Measurements from ENCODE around the gene USP47.

USP47 gene

GRCh38 chr11:11989774-11990744, 148.3 kb downstream of the USP47 start:
- no peak overlapping the region for H3K4me3 ChIP-seq (ENCODE audit: low read length in 2 of 2)
- H3K27me3 ChIP-seq (ENCODE audit: control insufficient read depth in 3 of 3, insufficient read depth in 3 of 3, low read depth in 1 of 3, low read length in 3 of 3): no peaks in the 10 kb centered on the region
- H3K9me3 ChIP-seq (replicated peaks in 1 of 2; ENCODE audit: control insufficient read depth in 2 of 2, insufficient read depth in 1 of 2, low read depth in 1 of 2, low read length in 2 of 2): no peaks in the 10 kb centered on the region
- no CpG with 5 or more reads among the region's 8 CpGs for WGBS, 2 donors (ENCODE audit: extremely low coverage in 2 of 2, insufficient read length in 2 of 2, insufficient replicate concordance in 1 of 2)
- H2BK120ac ChIP-seq (ENCODE audit: low read depth, low read length): no peak overlapping the region
- H2BK15ac ChIP-seq (ENCODE audit: low read length): no peak overlapping the region
- H3K14ac ChIP-seq (ENCODE audit: low read length): no peak overlapping the region
- no peak overlapping the region for H2AK5ac ChIP-seq (ENCODE audit: low read depth, low read length)
- no peak overlapping the region for H3K4me2 ChIP-seq (ENCODE audit: insufficient read depth, low read length, poor library complexity, severe bottlenecking)
- no peak overlapping the region for H2BK12ac ChIP-seq (ENCODE audit: low read length)
- peaks cover 0 to 4% of the 10 kb centered on the region in 2 donors for H3K4me1 ChIP-seq (ENCODE audit: control insufficient read depth in 2 of 2, insufficient read depth in 1 of 2, low read depth in 1 of 2, low read length in 2 of 2)
- no peak overlapping the region for H2BK5ac ChIP-seq (ENCODE audit: low read length)
- H3K18ac ChIP-seq (ENCODE audit: low read length): no peak overlapping the region
- no peak overlapping the region for H3K9ac ChIP-seq (ENCODE audit: low read depth, low read length, poor library complexity)
- H3K27ac ChIP-seq (replicated peaks; ENCODE audit: low read length): no peak overlapping the region
- H3K36me3 ChIP-seq (replicated peaks in 1 of 2; ENCODE audit: control insufficient read depth in 2 of 2, insufficient read depth in 2 of 2, low read length in 2 of 2): no peaks in the 10 kb centered on the region
- DNase-seq (ENCODE audit: low spot score): no peak
- H3K23ac ChIP-seq (ENCODE audit: low read depth, low read length, poor library complexity): no peak overlapping the region
- H2AFZ ChIP-seq (ENCODE audit: low read length): no peak overlapping the region
- no peaks in the 10 kb centered on the region for H3K79me1 ChIP-seq (ENCODE audit: low read depth, low read length)
- H4K91ac ChIP-seq (ENCODE audit: low read depth, low read length, poor library complexity): no peak overlapping the region
- no peak overlapping the region for H3K4ac ChIP-seq (ENCODE audit: low read length)
- H4K8ac ChIP-seq (ENCODE audit: low read depth, low read length): no peak overlapping the region

- H3K27me3 ChIP-seq (ENCODE audit: control insufficient read depth in 3 of 3, insufficient read depth in 3 of 3, low read depth in 1 of 3, low read length in 3 of 3): no peaks in the 10 kb centered on the region
- H3K4me2 ChIP-seq (ENCODE audit: insufficient read depth, low read length, poor library complexity, severe bottlenecking): no peak overlapping the region
- H3K27ac ChIP-seq (replicated peaks; ENCODE audit: low read length): no peak overlapping the region
- no peak overlapping the region for H3K4ac ChIP-seq (ENCODE audit: low read length)
- no peak overlapping the region for H2BK5ac ChIP-seq (ENCODE audit: low read length)
- H3K79me1 ChIP-seq (ENCODE audit: low read depth, low read length): no peaks in the 10 kb centered on the region
- peaks cover 0 to 3% of the 10 kb centered on the region in 2 donors for H3K36me3 ChIP-seq (replicated peaks in 1 of 2; ENCODE audit: control insufficient read depth in 2 of 2, insufficient read depth in 2 of 2, low read length in 2 of 2)
- no peak overlapping the region for H2BK15ac ChIP-seq (ENCODE audit: low read length)
- H2AFZ ChIP-seq (ENCODE audit: low read length): no peak overlapping the region
- no peak overlapping the region for H4K8ac ChIP-seq (ENCODE audit: low read depth, low read length)
- no peak overlapping the region for H2BK120ac ChIP-seq (ENCODE audit: low read depth, low read length)
- peaks cover 6 to 7% of the 10 kb centered on the region in 2 donors for H3K4me1 ChIP-seq (ENCODE audit: control insufficient read depth in 2 of 2, insufficient read depth in 1 of 2, low read depth in 1 of 2, low read length in 2 of 2)
- H3K9ac ChIP-seq (ENCODE audit: low read depth, low read length, poor library complexity): no peak overlapping the region
- WGBS, 2 donors (ENCODE audit: extremely low coverage in 2 of 2, insufficient read length in 2 of 2, insufficient replicate concordance in 1 of 2): no CpG with 5 or more reads among the region's 6 CpGs
- H4K91ac ChIP-seq (ENCODE audit: low read depth, low read length, poor library complexity): no peak overlapping the region
- no peak overlapping the region for H2BK12ac ChIP-seq (ENCODE audit: low read length)
- no peak overlapping the region for H2AK5ac ChIP-seq (ENCODE audit: low read depth, low read length)
- DNase-seq (ENCODE audit: low spot score): no peak
- no peak overlapping the region for H3K4me3 ChIP-seq (ENCODE audit: low read length in 2 of 2)
- no peak overlapping the region for H3K18ac ChIP-seq (ENCODE audit: low read length)
- H3K9me3 ChIP-seq (replicated peaks in 1 of 2; ENCODE audit: control insufficient read depth in 2 of 2, insufficient read depth in 1 of 2, low read depth in 1 of 2, low read length in 2 of 2): no peaks in the 10 kb centered on the region
- no peak overlapping the region for H3K14ac ChIP-seq (ENCODE audit: low read length)
- H3K23ac ChIP-seq (ENCODE audit: low read depth, low read length, poor library complexity): no peak overlapping the region
These were observed 150.8 kb downstream of the USP47 start for GRCh38 chr11:11992257-11993212.

- Histone ChIP-seq H3K4me1 (ENCODE audit: control insufficient read depth in 2 of 2, insufficient read depth in 1 of 2, low read depth in 1 of 2, low read length in 2 of 2) (peaks cover 6 to 7% of the 10 kb centered on the region in 2 donors), H3K23ac (ENCODE audit: low read depth, low read length, poor library complexity) (no peak overlapping the region), H2BK12ac (ENCODE audit: low read length) (no peak overlapping the region), H2BK15ac (ENCODE audit: low read length) (no peak overlapping the region), H3K79me1 (ENCODE audit: low read depth, low read length) (no peaks in the 10 kb centered on the region), H2BK120ac (ENCODE audit: low read depth, low read length) (no peak overlapping the region), H3K36me3 (replicated peaks in 1 of 2; ENCODE audit: control insufficient read depth in 2 of 2, insufficient read depth in 2 of 2, low read length in 2 of 2) (peaks cover 0 to 9% of the 10 kb centered on the region in 2 donors), H3K14ac (ENCODE audit: low read length) (no peak overlapping the region), H3K27ac (replicated peaks; ENCODE audit: low read length) (no peak overlapping the region), H2AK5ac (ENCODE audit: low read depth, low read length) (no peak overlapping the region), H3K4ac (ENCODE audit: low read length) (no peak overlapping the region), H3K4me2 (ENCODE audit: insufficient read depth, low read length, poor library complexity, severe bottlenecking) (no peak overlapping the region), H4K8ac (ENCODE audit: low read depth, low read length) (no peak overlapping the region), H3K18ac (ENCODE audit: low read length) (no peak overlapping the region), H2BK5ac (ENCODE audit: low read length) (no peak overlapping the region), H3K4me3 (ENCODE audit: low read length in 2 of 2) (no peak overlapping the region), H3K9me3 (replicated peaks in 1 of 2; ENCODE audit: control insufficient read depth in 2 of 2, insufficient read depth in 1 of 2, low read depth in 1 of 2, low read length in 2 of 2) (no peaks in the 10 kb centered on the region), H3K9ac (ENCODE audit: low read depth, low read length, poor library complexity) (no peak overlapping the region), H4K91ac (ENCODE audit: low read depth, low read length, poor library complexity) (no peak overlapping the region), H2AFZ (ENCODE audit: low read length) (peak overlapping the region; percentile 36), H3K27me3 (ENCODE audit: control insufficient read depth in 3 of 3, insufficient read depth in 3 of 3, low read depth in 1 of 3, low read length in 3 of 3) (no peaks in the 10 kb centered on the region)
- no peak for DNase-seq (ENCODE audit: low spot score)
- WGBS, 2 donors (ENCODE audit: extremely low coverage in 2 of 2, insufficient read length in 2 of 2, insufficient replicate concordance in 1 of 2): no CpG with 5 or more reads among the region's 8 CpGs
These were observed 152.1 kb downstream of the USP47 start for GRCh38 chr11:11993839-11994238.

All from neuronal stem cell (in vitro differentiated cells).